SIG-M5 (cell line): ENCODE data around the gene REXO1.

Experiments
- DNase-seq: peaks from one replicate; lab custom pipeline; 2025; lab: John Stamatoyannopoulos, UW

REXO1 gene

DNA sequence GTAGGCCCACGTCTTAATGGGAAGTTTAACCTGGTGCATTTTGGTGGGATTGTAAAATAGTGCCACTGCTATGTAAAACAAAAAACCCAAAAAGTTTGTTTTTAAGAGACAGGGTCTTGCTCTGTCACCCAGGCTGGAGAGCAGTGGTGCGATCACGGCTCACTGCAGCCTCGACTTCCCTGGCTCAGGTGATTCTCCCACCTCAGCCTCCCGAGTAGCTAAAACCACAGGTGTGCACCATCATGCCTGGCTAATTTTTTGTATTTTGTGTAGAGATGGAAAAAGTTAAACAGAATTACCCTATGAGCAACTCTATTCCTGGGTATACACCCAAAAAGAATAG, 820 bp upstream of the REXO1 start:
- DNase-seq: no peak

DNA sequence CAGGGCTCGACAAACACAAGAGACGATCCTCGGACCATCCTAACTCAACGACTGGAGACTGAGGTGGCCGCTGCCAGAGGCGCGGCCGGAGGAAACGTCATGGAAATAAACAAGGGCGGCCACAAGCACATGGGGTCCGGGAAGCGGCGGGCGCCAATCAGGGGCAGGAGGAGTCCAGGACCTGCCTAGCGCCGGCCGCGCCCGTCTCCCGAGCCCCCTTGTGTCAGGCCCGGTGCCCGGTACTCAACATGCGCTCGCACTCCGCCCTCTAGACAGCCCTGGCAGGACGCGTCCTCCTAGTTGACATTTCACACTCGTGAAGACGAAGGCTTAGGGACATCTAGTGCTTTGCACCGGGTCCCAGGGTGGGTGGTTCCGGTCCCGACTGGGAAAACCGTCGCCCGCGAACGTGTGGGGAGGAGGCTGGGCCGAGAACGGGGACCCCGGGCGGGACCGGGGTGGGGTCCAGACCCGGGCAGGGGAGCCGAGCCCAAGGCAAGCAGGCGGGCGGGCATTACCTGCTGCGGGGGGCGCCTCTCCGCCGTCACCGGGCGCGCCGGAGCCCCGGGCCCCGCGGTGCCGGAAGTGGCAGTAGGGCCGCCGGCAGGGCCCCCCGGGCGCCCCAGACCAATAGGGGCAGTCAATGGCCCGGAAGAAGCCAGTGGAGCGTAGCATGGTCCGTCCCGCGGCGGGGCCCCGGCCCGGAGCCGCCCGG, 442 bp downstream of the REXO1 start:
- DNase-seq: no peak

DNA sequence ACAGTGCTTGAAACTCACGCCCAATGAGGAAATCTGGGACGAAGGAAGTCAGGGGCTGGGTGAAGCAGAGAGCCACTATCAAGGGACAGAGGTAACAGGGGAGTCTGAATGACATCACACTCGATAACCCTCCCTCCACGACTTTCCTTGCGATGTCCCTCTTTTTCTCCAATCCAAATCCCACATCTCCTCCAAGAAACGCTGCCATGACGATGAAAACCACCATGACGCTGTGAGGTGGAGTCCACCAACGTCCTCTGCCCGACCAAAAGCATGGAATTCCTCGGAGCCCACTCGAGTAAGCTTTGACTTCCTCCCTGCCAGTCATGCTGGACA, 967 bp downstream of the REXO1 start:
- no peak for DNase-seq

DNA sequence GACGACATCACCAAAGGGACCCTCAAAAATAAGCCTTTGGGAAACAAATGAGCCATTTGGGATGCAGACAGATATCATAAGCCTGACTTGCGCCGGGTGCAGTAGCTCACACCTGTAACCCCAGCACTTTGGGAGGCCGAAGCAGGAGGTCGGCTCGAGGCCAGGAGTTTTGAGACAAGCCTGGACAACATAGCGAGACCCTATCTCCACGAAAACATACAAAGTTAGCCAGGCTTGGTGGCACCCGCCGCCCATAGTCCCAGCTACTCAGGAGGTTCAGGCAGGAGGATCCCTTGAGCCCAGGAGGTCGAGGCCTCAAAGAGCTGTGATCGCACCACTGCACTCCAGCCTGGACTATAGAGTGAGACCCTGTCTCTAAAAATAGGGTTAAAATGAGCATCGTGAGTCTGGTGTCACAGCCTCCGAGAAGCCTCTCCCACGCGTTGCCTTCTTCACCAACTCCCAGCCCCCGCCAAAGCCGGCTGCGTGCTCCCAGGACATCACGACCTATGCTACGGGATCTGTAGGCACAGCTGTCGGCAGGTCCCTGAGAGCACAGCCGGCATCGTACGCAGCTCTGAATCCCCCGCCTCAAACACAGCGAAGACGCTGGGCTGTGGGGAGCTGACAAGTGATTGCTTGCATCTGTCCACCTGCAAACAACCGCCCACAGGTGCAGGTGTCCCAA, 1.6 kb downstream of the REXO1 start:
- DNase-seq: no peak

- DNase-seq: no peak
Observed at GRCh38 chr19:1845642-1846041, 2.6 kb downstream of the REXO1 start.

- DNase-seq: no peak
Observed at GRCh38 chr19:1845125-1845515, 3.2 kb downstream of the REXO1 start.

- DNase-seq: no peak
Observed at GRCh38 chr19:1844513-1845124, 3.7 kb downstream of the REXO1 start.

DNA sequence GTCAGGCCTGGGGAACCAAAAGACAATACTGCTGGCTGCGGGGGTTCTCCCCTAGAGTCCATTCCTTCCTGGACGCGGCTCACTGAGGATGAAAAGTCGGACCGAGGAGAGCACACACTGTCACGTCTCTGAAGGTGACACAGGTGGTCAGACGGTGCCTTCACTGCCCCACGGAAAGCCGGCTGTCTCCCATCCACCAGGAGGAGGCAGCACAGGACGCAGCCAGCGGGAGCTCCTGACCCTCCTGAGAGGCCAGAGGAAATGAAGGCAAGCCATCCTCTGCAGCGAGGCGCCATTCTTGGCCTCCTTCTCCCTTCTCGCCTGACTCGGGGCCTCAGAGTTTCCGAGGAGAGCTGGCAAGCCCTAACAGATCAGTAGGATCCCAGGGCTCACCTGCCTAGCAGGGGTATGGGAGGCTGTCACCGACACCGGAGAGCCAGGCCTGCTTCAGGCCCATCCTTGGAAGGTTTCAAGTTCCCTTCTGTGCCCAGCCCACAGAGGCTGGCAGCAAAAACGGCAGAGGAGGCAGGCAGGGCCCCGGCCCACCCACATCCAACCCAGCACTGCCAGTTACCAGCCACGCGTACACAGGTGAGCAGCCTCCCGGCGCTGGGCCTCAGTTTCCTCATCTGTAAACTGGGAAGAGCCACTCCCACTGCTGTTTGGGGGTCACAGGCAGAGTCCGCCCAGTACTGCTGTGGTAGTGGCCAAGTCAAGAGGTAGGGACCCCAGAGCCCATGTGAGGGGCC, 4.5 kb downstream of the REXO1 start:
- no peak for DNase-seq

- DNase-seq: no peak
Observed at GRCh38 chr19:1843116-1843515, 5.2 kb downstream of the REXO1 start.

DNA sequence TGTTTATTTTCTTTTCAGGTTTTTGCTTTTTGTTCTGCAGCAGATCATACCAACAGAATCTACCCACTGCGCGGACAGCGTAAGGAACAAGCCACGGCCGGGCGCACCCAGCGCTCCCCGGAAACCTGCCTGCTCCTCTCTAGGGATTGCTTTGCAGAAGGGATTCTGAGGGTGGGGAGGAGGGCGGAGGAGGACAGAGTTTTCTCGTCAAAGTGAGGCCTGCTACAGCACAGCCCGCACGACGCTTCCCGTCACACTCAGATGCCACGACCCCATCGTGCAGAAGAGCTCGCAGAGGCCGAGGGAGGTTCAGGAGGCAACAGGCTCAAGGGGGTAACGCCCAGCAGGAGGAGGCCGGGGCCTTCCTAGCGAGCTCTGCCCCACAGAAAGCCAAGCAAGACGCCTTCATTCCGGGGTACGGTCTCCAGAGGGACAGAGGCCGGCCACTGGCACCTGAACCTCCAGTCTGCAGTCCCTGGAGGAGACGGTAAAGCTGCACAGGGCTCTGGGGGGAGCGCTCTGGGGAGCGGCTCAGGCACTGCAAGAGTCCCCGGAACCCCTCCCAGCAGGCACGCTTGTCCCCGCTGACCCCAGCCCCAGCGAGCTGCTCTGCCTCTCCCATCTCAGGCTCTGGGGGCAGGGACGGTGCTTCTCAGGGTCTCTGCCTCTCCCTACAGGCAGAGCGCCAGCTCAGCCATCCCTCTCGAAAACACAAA, 6.9 kb downstream of the REXO1 start:
- DNase-seq: no peak

- no peak for DNase-seq
Observed at GRCh38 chr19:1840541-1841115, 7.7 kb downstream of the REXO1 start.

DNA sequence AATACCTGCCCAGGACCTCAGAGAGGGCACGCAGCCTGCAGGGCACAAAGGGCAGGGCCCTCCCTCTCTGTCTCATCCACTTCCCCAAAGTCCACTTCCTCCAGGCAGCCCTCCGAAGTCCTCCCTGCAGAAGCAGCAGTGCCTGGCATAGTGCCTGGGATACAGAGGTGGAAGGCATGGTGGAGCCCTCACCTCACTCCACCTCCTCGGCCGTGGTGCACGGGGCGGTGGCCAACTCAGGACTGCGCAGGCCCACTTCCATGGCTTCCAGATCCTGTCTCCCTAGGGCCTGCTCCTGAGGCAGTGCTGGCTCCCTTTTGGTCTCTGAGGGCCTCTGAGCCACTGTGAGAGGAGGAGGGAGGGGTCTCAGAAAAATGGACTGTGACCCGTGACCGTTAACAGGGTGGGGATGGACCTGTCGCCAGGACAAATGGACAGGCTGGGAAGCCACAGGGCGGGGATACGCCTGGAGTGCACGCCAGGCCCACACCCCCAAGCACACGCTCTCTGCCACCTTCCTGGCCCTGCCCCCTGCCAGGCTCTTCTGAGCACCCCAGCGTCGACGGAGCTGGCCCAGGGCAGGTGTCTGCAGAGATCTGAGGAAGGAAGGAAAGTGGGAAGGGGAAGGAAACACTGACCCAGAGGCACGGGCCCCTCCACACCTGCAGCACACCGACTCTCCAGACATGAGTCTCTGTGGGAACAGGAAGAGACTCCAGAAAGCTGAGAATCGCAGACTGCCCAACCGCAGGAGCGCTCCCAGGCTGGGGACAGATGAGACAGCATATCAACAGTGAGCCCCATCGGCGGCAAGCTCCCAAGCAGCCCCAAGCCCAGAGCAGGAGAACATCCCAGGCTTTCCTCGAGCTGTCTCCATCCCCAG, 8.4 kb downstream of the REXO1 start:
- DNase-seq: no peak

DNA sequence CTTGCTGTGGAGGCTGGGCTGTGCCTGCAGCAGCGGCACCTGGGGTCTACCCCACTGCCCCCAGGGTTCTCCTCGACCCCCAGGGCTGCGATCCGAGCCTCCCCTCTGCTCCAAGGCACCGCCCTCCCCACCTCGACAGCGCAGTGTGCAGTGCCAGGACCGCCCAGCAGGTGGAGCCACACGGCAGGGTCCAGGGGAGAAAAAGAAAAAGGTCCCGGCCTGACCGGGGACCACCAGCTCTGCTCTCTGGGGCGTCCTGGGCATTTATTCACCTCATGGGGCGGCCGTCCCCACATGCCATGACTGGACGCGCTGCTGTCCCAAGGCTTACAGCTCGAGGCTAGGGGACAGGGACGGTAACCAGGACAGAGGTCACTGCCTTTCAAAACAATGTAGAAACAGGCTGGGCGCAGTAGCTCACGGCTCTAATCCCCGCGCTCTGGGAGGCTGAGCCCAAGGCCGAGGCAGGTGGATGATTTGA, 10.6 kb downstream of the REXO1 start:
- no peak for DNase-seq

DNA sequence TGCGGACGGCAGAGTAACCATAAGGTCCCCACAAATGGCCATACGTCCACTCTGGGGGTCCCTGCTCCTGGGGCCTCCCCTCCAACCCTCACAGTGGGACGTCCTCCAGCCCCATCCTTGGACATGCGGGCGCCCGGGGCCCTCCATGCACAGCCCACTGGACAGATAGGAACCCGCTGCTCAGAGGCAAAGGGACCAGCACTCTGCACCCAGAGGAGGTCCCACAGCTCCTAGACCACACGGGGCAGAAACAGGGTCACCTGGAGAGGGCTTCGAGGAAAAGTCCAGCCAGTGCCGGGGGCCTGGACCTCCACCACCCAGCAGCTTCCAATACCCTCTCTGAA, 11.1 kb downstream of the REXO1 start:
- no peak for DNase-seq

- no peak for DNase-seq
Observed at GRCh38 chr19:1836458-1837221, 11.6 kb downstream of the REXO1 start.

DNA sequence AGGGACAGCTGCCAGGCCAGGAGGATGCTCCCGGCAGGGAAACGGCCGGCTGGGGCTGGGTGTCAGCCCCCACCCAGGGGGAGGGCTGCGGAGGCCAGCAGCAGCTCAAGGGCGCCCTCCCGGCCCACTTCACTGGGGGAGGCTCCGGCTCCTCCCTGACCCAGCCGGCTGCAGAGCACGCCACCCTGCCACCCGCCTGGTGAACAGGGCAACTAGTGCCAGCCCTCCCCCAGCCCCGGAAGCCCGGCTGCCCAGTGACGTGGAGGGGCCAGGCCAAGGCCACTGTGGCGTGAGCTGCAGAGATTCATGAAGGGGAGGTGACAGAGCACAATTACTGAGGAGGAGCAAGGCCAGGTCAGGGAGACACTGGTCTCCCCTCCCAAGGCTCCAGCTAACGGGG, 14.7 kb downstream of the REXO1 start:
- DNase-seq: no peak

DNA sequence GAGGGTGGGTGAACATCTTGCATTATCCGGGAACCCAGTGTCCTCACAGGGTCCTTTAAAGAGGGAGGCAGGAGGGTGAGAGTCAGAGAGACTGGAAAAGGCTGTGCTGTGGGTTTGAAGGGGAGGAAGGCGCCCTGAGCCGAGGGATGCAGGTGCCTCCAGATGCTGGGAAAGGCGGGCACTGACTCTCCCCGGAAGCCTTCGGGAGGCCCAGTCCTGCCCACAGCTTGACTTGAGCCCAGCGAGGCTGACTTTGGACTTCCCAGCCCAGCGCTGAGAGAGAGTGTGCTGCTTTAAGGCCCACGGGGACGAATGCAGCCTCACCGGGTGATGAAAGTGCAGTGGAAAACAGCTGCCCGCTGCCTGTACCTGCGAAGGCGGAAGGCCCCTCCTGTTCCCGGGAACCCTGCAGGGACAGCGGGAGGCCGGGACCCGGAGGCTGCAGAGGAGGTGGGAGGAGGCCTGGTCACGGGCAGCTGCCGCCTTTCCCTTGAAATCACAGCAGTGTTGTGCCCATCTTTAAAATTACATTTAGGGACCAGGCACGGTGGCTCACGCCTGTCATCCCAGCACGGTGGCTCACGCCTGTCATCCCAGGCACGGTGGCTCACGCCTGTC, 16.1 kb downstream of the REXO1 start:
- no peak for DNase-seq

DNA sequence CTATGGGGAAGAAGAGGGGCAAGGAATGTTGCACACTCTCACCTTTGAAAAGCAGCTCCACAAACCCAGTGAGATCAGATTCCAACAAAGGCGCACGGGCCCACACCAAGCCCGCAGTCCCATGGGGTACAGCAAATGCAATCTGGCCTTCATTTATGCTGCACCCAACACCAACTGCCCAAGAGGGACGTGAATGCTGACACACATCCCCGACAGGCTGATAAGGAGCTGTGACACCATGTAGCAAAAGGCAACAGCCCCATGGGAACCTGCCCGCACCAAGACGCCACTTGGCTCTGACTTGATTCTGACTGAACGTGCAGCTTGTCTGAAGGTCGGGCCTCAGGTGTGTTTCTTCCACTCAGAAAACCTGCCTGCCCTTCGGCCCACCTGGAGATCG, 17.3 kb downstream of the REXO1 start:
- DNase-seq: no peak

DNA sequence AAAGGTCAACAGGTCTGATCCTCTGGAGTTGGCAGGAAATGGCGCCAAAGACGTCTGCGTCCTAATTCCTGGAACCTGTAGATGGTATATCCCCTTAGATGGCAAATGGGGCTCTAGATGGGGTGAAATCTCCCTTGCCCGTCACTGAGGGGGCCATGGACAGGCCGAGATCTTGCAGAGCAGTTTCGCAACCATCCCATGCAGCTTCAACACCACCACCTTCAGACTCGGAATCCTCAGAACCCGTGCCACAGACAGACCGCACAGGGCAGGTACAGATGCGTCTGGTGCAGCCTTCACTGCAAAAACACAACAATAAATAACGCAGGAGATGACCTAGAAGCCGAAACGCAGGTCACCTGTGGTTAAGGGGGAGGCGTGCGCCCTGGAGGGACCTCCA, 17.7 kb downstream of the REXO1 start:
- no peak for DNase-seq

DNA sequence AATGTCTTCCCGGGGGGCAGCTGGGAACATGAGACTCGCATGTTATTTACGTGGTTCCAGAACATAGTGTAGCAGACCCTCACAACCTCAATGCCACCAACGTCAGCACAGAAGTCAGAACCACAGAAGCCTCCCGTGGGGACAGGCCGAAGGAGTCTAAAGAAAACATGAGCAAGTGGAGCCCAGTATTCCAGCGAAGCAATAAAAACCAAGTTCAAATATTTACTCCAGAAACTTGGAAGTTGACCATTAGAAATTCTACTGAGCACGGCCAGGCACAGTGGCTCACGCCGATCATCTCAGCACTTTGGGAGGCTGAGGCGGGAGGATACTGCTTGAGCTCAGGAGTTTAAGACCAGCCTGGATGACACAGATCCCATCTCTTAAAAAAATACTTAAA, 18.3 kb downstream of the REXO1 start:
- DNase-seq: no peak
